Neural progenitor cell (in vitro differentiated cells): ENCODE results near the gene RBM47. TPM values are rescaled to one million over a fixed set of nuclear protein-coding genes. Genes with fewer than 3 reads are reported as not detected.

ENCODE experiments used
- DNase-seq: peaks from one replicate; pipeline ENCODE4 v3.0.0-alpha.2; 2016; ENCODE audit warnings: low spot score
- H2AFZ ChIP-seq: fragments of 200-600 bp; sonication (generic); replicated peaks from 2 replicates; pipeline ENCODE4 v1.6.1; 2016; ENCODE audit warnings: antibody characterized with exemption
- H3F3A ChIP-seq: fragments of 200-600 bp; sonication (generic); 2 replicates; pipeline ENCODE4 v1.6.1; 2016; ENCODE audit warnings: antibody characterized with exemption, low read depth
- H3K27ac ChIP-seq: fragments of 200-600 bp; sonication (generic); 2 replicates; pipeline ENCODE4 v1.5.1; 2016; ENCODE audit warnings: mild to moderate bottlenecking
- H3K27me3 ChIP-seq: fragments of 200-600 bp; sonication (generic); 2 replicates; pipeline ENCODE4 v1.6.1; 2016; ENCODE audit warnings: mild to moderate bottlenecking, moderate library complexity
- H3K36me3 ChIP-seq: fragments of 200-600 bp; sonication (generic); 2 replicates; pipeline ENCODE4 v1.5.1; 2016
- H3K4me1 ChIP-seq: fragments of 200-600 bp; sonication (generic); 2 replicates; pipeline ENCODE4 v1.6.1; 2016; ENCODE audit warnings: mixed run types
- H3K4me2 ChIP-seq: fragments of 200-600 bp; sonication (generic); 2 replicates; pipeline ENCODE4 v1.6.1; 2016
- H3K4me3 ChIP-seq: fragments of 200-600 bp; sonication (generic); 2 replicates; pipeline ENCODE4 v1.5.1; 2016
- H3K79me2 ChIP-seq: fragments of 200-600 bp; sonication (generic); 2 replicates; pipeline ENCODE4 v1.6.1; 2016; ENCODE audit warnings: low read depth
- H3K9ac ChIP-seq: fragments of 200-600 bp; sonication (generic); 2 replicates; pipeline ENCODE4 v1.6.1; 2016
- H3K9me3 ChIP-seq: fragments of 200-600 bp; sonication (generic); 2 replicates; pipeline ENCODE4 v1.5.1; 2016; ENCODE audit warnings: low read depth
- H4K20me1 ChIP-seq: fragments of 200-600 bp; sonication (generic); 2 replicates; pipeline ENCODE4 v1.6.1; 2016; ENCODE audit warnings: low read depth
- H3K27ac Mint-ChIP-seq: 3 replicates; pipeline ENCODE4 v1.8.0; 2021; ENCODE audit warnings: mixed read lengths
- H3K27me3 Mint-ChIP-seq: 2 replicates; pipeline ENCODE4 v1.8.0; 2022; ENCODE audit warnings: low read depth, mild to moderate bottlenecking, inconsistent platforms, moderate library complexity, mixed read lengths; ENCODE audit not compliant: insufficient read depth
- H3K36me3 Mint-ChIP-seq: 3 replicates; pipeline ENCODE4 v1.8.0; 2021; ENCODE audit warnings: mixed read lengths
- H3K4me1 Mint-ChIP-seq: 3 replicates; pipeline ENCODE4 v1.8.0; 2021; ENCODE audit warnings: mixed read lengths
- H3K4me3 Mint-ChIP-seq: 3 replicates; pipeline ENCODE4 v1.8.0; 2021; ENCODE audit warnings: mild to moderate bottlenecking, moderate library complexity, mixed read lengths
- H3K9me3 Mint-ChIP-seq: 3 replicates; pipeline ENCODE4 v1.8.0; 2020; ENCODE audit warnings: mixed read lengths
- CTCF ChIP-seq: fragments of 200-600 bp; sonication (generic); IDR thresholded peaks from 2 replicates; pipeline ENCODE4 v1.5.1; 2017; ENCODE audit warnings: antibody characterized with exemption, mild to moderate bottlenecking
- EZH2 ChIP-seq: fragments of 200-600 bp; sonication (generic); IDR thresholded peaks from 2 replicates; pipeline ENCODE4 v1.6.1; 2017; ENCODE audit warnings: antibody characterized with exemption, mild to moderate bottlenecking, moderate library complexity
- EZH2phosphoT487 ChIP-seq: fragments of 200-600 bp; sonication (generic); IDR thresholded peaks from 2 replicates; pipeline ENCODE4 v1.6.1; 2017; ENCODE audit warnings: antibody characterized with exemption
- total RNA-seq: library from RNA; depleted of rRNA; stranded (reverse); fragments of >200 nt; gene quantifications from 2 replicates; pipeline ENCODE4 v1.2.3, GENCODE V29; 2015; ENCODE audit warnings: low replicate concordance

Gene RBM47
- total RNA-seq, 1 donor from 2014 or later: 2.9 TPM

DNA sequence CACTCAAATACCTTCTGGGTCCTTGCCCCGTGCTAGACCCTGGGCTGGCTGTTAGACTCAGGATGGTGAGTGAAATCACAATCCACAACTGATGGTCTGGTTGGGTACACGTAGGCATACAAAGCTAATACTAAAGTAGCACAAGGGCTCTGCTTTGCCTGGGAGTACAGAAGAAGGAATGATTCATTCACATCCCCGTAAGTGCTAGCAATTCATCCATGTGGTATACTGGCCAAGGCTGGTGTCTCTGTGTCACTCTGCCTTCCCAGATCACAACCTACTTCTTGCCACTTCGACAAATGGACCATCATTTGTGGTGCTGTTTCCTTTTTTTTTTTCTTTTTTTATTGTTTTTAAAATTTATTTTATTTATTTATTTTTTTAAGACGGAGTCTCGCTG is 19.7 kb upstream of the RBM47 start:
- Mint-ChIP-seq H3K27me3 (peaks cover 8% of the 10 kb centered on the region), H3K4me3 (no peak overlapping the region), H3K4me1 (peaks cover 8% of the 10 kb centered on the region), H3K9me3 (no peaks in the 10 kb centered on the region), H3K27ac (no peak overlapping the region), H3K36me3 (no peaks in the 10 kb centered on the region)
- H3K4me1 ChIP-seq: peaks cover 15% of the 10 kb centered on the region
- H4K20me1 ChIP-seq: no peaks in the 10 kb centered on the region
- peaks cover 19% of the 10 kb centered on the region for H3F3A ChIP-seq
- TF ChIP-seq EZH2phosphoT487 (no peak), EZH2 (no peak), CTCF (no peak)
- peak overlapping the region; percentile 85 for H2AFZ ChIP-seq
- H3K79me2 ChIP-seq: no peaks in the 10 kb centered on the region
- no peak overlapping the region for H3K27ac ChIP-seq
- no peak for DNase-seq
- H3K27me3 ChIP-seq: no peaks in the 10 kb centered on the region
- H3K36me3 ChIP-seq: no peaks in the 10 kb centered on the region
- no peak overlapping the region for H3K4me3 ChIP-seq
- no peak overlapping the region for H3K4me2 ChIP-seq
- no peaks in the 10 kb centered on the region for H3K9me3 ChIP-seq
- no peak overlapping the region for H3K9ac ChIP-seq

DNA sequence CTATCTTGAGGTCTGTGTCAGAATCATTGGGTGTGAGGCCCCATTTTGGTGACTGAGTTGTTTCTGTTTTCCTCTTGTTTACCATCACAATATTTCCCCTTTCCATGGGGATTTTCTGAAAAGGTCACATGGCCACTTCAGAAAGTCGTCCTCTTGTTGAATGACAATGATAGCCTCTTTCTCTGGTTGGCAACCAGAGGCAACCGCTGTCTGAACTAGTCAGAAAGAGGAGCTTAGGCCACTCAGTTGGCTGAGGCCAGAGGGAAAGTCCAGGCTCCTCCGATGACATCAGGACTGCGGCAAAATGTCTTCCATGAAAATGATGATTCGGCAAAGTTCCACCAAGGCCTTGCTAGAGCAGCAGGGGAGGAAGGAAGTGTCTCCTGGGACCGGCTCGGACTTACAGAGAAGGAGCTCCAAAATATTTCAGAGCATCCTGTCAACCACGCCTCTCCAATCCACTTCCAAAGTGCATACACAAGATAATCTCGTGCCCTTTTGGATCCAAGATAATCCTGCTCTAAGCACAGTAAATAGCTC is 19.1 kb upstream of the RBM47 start:
- Histone ChIP-seq H3K4me3 (no peak overlapping the region), H3K36me3 (no peaks in the 10 kb centered on the region), H3K79me2 (no peaks in the 10 kb centered on the region), H3K9me3 (no peaks in the 10 kb centered on the region), H4K20me1 (no peaks in the 10 kb centered on the region), H3K4me2 (no peak overlapping the region), H3K9ac (no peak overlapping the region), H2AFZ (peak overlapping the region; percentile 85), H3K27ac (no peak overlapping the region), H3K4me1 (peaks cover 15% of the 10 kb centered on the region), H3F3A (peaks cover 19% of the 10 kb centered on the region), H3K27me3 (no peaks in the 10 kb centered on the region)
- no peak for TF ChIP-seq EZH2phosphoT487
- no peak for TF ChIP-seq EZH2
- Mint-ChIP-seq H3K9me3 (no peaks in the 10 kb centered on the region), H3K36me3 (no peaks in the 10 kb centered on the region), H3K27ac (no peak overlapping the region), H3K4me1 (peaks cover 8% of the 10 kb centered on the region), H3K27me3 (peaks cover 8% of the 10 kb centered on the region), H3K4me3 (no peak overlapping the region)
- no peak for DNase-seq

DNA sequence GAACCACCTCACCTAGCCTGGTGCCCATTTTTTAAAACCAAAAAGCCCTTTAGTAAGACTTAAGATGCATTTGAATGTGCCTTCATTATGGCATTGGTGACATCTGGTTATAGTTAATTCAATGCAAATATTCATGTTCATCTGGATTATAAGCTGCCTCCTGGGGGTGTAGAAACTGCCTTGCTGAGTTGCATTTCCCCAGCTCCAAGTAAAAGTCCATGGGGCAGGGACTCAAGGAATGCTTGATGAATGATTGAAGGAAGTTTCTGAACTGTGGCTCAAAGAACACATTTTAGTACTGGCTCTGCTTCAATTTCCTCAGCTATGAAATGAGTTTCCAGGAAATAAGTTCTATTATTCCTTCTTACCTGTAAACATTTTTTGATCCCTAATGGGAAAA is 18.5 kb upstream of the RBM47 start:
- peaks cover 8% of the 10 kb centered on the region for H3K27me3 Mint-ChIP-seq
- Histone ChIP-seq H3K4me1 (peaks cover 9% of the 10 kb centered on the region), H3K9ac (no peak overlapping the region), H3K4me2 (no peak overlapping the region), H3K9me3 (no peaks in the 10 kb centered on the region), H3K36me3 (no peaks in the 10 kb centered on the region), H3K4me3 (no peak overlapping the region), H4K20me1 (no peaks in the 10 kb centered on the region), H3K79me2 (no peaks in the 10 kb centered on the region), H3K27me3 (no peaks in the 10 kb centered on the region), H3F3A (peaks cover 14% of the 10 kb centered on the region), H2AFZ (no peak overlapping the region), H3K27ac (no peak overlapping the region)
- no peak overlapping the region for H3K27ac Mint-ChIP-seq
- DNase-seq: no peak
- peaks cover 5% of the 10 kb centered on the region for H3K4me1 Mint-ChIP-seq
- no peaks in the 10 kb centered on the region for H3K36me3 Mint-ChIP-seq
- H3K4me3 Mint-ChIP-seq: no peak overlapping the region
- no peaks in the 10 kb centered on the region for H3K9me3 Mint-ChIP-seq
- TF ChIP-seq CTCF (no peak), EZH2 (no peak), EZH2phosphoT487 (no peak)

- no peaks in the 10 kb centered on the region for H3K9me3 Mint-ChIP-seq
- H3K4me2 ChIP-seq: no peak overlapping the region
- peaks cover 14% of the 10 kb centered on the region for H3K27me3 Mint-ChIP-seq
- no peak overlapping the region for H3K4me3 Mint-ChIP-seq
- no peaks in the 10 kb centered on the region for H3K27me3 ChIP-seq
- no peaks in the 10 kb centered on the region for H3F3A ChIP-seq
- H3K79me2 ChIP-seq: no peaks in the 10 kb centered on the region
- H3K27ac ChIP-seq: no peak overlapping the region
- TF ChIP-seq CTCF: no peak
- TF ChIP-seq EZH2: no peak
- TF ChIP-seq EZH2phosphoT487: no peak
- no peaks in the 10 kb centered on the region for H3K36me3 ChIP-seq
- no peak overlapping the region for H3K9ac ChIP-seq
- H3K4me3 ChIP-seq: no peak overlapping the region
- no peaks in the 10 kb centered on the region for H3K36me3 Mint-ChIP-seq
- H3K27ac Mint-ChIP-seq: no peak overlapping the region
- no peaks in the 10 kb centered on the region for H3K4me1 Mint-ChIP-seq
- H4K20me1 ChIP-seq: no peaks in the 10 kb centered on the region
- H3K4me1 ChIP-seq: no peaks in the 10 kb centered on the region
- H3K9me3 ChIP-seq: no peaks in the 10 kb centered on the region
- H2AFZ ChIP-seq: peak overlapping the region; percentile 58
- DNase-seq: no peak
Measured at GRCh38 chr4:40645586-40645985, 15.9 kb upstream of the RBM47 start.
